Measurements from ENCODE around the gene PRPF38B. TPM values are rescaled to one million over a fixed set of nuclear protein-coding genes. Genes with fewer than 3 reads are reported as not detected.

Gene PRPF38B
- total RNA-seq, 1 experiment from 2014 or later, result 46.4 TPM

GRCh38 chr1:108691128-108691941, 775 bp upstream of the PRPF38B start:
- Histone ChIP-seq H3K27ac (ENCODE audit: low read depth, low read length) (peak overlapping the region; percentile 92), H3K27me3 (ENCODE audit: insufficient read depth, low read length) (no peaks in the 10 kb centered on the region), H3K36me3 (ENCODE audit: control insufficient read depth in 1 of 2, insufficient read depth in 2 of 2, low read length in 2 of 2) (peaks cover 12 to 16% of the 10 kb centered on the region in 2 experiments), H3K4me1 (ENCODE audit: control insufficient read depth in 1 of 2, insufficient read depth in 2 of 2, low read length in 2 of 2) (peaks cover 11 to 23% of the 10 kb centered on the region in 2 experiments; a peak in 3 of 4 replicates), H3K4me2 (ENCODE audit: low read length) (peak overlapping the region; percentile 85), H3K9me2 (ENCODE audit: insufficient read depth) (no peaks in the 10 kb centered on the region), H4K20me1 (ENCODE audit: insufficient read depth) (peaks cover 21% of the 10 kb centered on the region; the same call in 1 of the 2 replicates), H3K4me3 (replicated peaks in 1 of 2; ENCODE audit: low read depth in 1 of 2, low read length in 2 of 2) (peak overlapping the region; percentile 82 to 83), H3K79me2 (ENCODE audit: insufficient read depth, low read length) (peaks cover 58% of the 10 kb centered on the region), H2AFZ (ENCODE audit: low read depth, low read length, poor library complexity, severe bottlenecking) (peak overlapping the region; percentile 58), H3K9me3 (ENCODE audit: control insufficient read depth in 1 of 2, insufficient read depth in 1 of 2, low read depth in 1 of 2, low read length in 2 of 2) (no peaks in the 10 kb centered on the region), H3K9ac (ENCODE audit: low read length) (peak overlapping the region; percentile 91)
- DNase-seq (ENCODE audit: low read depth, low spot score), result no peak
- CTCF ChIA-PET, result interaction anchor here (1.2 to 1.6 kb wide), 3 partner anchors 13 to 179 kb away, joined by 3 to 6 read pairs (median 6); no protein-coding TSS in a partner anchor
- TF ChIP-seq FOSL1 (IDR thresholded peaks at IDR 0.05; ENCODE audit: low read depth) (no peak), TCF7L2 (IDR thresholded peaks at IDR 0.05; ENCODE audit: borderline replicate concordance, extremely low read depth, insufficient read depth, insufficient read length) (no peak), EZH2 (IDR thresholded peaks at IDR 0.05) (no peak), EGR1 (IDR thresholded peaks at IDR 0.05; ENCODE audit: low read depth) (no peak), ATF3 (IDR thresholded peaks at IDR 0.05) (no peak), SIN3A (IDR thresholded peaks at IDR 0.05; ENCODE audit: low read depth) (no peak), CTCF (IDR thresholded peaks at IDR 0.05 in 2 of 3, conservative IDR thresholded peaks at IDR 0.05 in 1 of 3; ENCODE audit: borderline replicate concordance in 1 of 3, insufficient read depth in 1 of 3, low read depth in 2 of 3, low read length in 2 of 3) (no peak), POLR2AphosphoS5 (IDR thresholded peaks at IDR 0.05; ENCODE audit: low read depth, low read length) (no peak), CEBPB (IDR thresholded peaks at IDR 0.05; ENCODE audit: low read depth) (no peak), ZNF274 (IDR thresholded peaks at IDR 0.05; ENCODE audit: low read depth, low read length) (no peak), YY1 (IDR thresholded peaks at IDR 0.05; ENCODE audit: extremely low read depth, insufficient replicate concordance, low read depth, low read length) (no peak), POLR2A (IDR thresholded peaks at IDR 0.05; ENCODE audit: borderline replicate concordance, extremely low read depth, insufficient read depth, insufficient read length) (no peak), ZFX (IDR thresholded peaks at IDR 0.05) (no peak), REST (IDR thresholded peaks at IDR 0.05; ENCODE audit: low read depth) (no peak), JUND (IDR thresholded peaks at IDR 0.05) (no peak), RAD21 (IDR thresholded peaks at IDR 0.05; ENCODE audit: low read depth) (no peak), SP1 (IDR thresholded peaks at IDR 0.05; ENCODE audit: low read depth) (no peak), SRF (IDR thresholded peaks at IDR 0.05; ENCODE audit: low read depth) (no peak), ELF1 (IDR thresholded peaks at IDR 0.05; ENCODE audit: borderline replicate concordance, low read depth) (no peak), CBX3 (IDR thresholded peaks at IDR 0.05; ENCODE audit: low read depth) (no peak)
- peak; percentile 19 for ATAC-seq
- intact Hi-C loops (cut with micrococcal nuclease), result loop anchor here (5.0 kb wide), 1 partner anchor 56 kb away; the partner anchor contains the start of gene STXBP3
- RAD21 ChIA-PET (ENCODE audit: low non-redundant PET in 1 of 2, low total read pairs in 2 of 2, uncharacterized antibody in 2 of 2, unreplicated experiment in 2 of 2), result no interaction called here
- BruUV-seq (replicated peaks), result TSS peak; percentile 90
- POLR2A ChIA-PET, result interaction anchor here (0.6 to 2.3 kb wide), 4 partner anchors 9 to 506 kb away, joined by 3 to 17 read pairs (median 6); no protein-coding TSS in a partner anchor
